HFF-Myc (cell line): ENCODE measurements around the gene PDIA2.
"Not testable (repeated sequence)": the region's sequence is repeated elsewhere in the genome, so short reads cannot be mapped to it uniquely, and the experiment has no call there.

Source experiments
- DNase-seq: peaks from one replicate; pipeline ENCODE4 v3.0.0-alpha.2; 2011; ENCODE audit warnings: low read depth; ENCODE audit errors: extremely low read depth
- H3K4me3 ChIP-seq: replicated peaks from 2 replicates; pipeline ENCODE4 v1.5.1; 2011; ENCODE audit warnings: low read depth, mild to moderate bottlenecking, control low read depth, low read length
- TF ChIP-seq, protein P1 (sequence below): IDR thresholded peaks from 2 replicates; pipeline ENCODE4 v1.5.1; 2012; ENCODE audit warnings: mild to moderate bottlenecking, low read depth, low read length, control low read depth; ENCODE audit errors: missing control alignments

Gene PDIA2

GRCh38 chr16:325375-326145 lies 42.6 kb downstream of the PDIA2 start:
- DNase-seq, result no peak
- H3K4me3 ChIP-seq, result no peak overlapping the region
- TF ChIP-seq, protein P1, sequence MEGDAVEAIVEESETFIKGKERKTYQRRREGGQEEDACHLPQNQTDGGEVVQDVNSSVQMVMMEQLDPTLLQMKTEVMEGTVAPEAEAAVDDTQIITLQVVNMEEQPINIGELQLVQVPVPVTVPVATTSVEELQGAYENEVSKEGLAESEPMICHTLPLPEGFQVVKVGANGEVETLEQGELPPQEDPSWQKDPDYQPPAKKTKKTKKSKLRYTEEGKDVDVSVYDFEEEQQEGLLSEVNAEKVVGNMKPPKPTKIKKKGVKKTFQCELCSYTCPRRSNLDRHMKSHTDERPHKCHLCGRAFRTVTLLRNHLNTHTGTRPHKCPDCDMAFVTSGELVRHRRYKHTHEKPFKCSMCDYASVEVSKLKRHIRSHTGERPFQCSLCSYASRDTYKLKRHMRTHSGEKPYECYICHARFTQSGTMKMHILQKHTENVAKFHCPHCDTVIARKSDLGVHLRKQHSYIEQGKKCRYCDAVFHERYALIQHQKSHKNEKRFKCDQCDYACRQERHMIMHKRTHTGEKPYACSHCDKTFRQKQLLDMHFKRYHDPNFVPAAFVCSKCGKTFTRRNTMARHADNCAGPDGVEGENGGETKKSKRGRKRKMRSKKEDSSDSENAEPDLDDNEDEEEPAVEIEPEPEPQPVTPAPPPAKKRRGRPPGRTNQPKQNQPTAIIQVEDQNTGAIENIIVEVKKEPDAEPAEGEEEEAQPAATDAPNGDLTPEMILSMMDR, result no peak

- no peak for DNase-seq
- TF ChIP-seq, protein P1, result no peak
- H3K4me3 ChIP-seq, result no peak overlapping the region
Measured at GRCh38 chr16:330741-331140, 47.8 kb downstream of the PDIA2 start.

GRCh38 chr16:331181-331814 lies 48.3 kb downstream of the PDIA2 start:
- peak; percentile 48 for DNase-seq
- peak overlapping the region; percentile 24; the same call in 1 of the 2 replicates for H3K4me3 ChIP-seq

- TF ChIP-seq, protein P1, result no peak
- H3K4me3 ChIP-seq, result no peak overlapping the region
- DNase-seq, result no peak
Measured at GRCh38 chr16:333406-334094, 50.6 kb downstream of the PDIA2 start.

GRCh38 chr16:334164-334832 lies 51.3 kb downstream of the PDIA2 start:
- not testable (repeated sequence) for DNase-seq, H3K4me3 ChIP-seq

GRCh38 chr16:334861-335632 lies 52.1 kb downstream of the PDIA2 start:
- not testable (repeated sequence) for DNase-seq, H3K4me3 ChIP-seq

DNA sequence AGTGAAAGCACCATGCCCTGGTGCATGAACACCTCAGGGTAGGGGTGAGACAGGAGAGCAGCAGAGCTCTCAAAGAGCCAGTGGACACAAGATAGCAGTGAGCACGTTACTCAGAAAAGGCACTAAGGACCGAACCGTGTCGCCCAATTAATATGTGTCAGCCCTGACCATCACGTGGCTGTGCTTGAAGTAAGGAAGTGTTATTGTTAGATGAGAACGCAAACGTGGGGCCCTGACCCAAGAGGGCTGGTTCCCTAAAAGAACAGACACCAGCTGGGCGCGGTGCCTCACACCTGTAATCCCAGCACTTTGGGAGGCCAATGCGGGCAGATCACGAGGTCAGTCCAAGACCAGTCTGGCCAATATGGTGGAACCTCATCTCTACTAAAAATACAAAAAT lies 53.3 kb downstream of the PDIA2 start:
- no peak overlapping the region for H3K4me3 ChIP-seq
- no peak for DNase-seq
- TF ChIP-seq, protein P1, result no peak
